Mucosa of descending colon (tissue), 3 donors: ENCODE measurements around the gene HSD17B1. TPM values are rescaled to one million over a fixed set of nuclear protein-coding genes. Genes with fewer than 3 reads are reported as not detected.
A peak's percentile ranks its signal among the peaks of the same experiment; 100 is the strongest.

Experiments used
- ATAC-seq: fragments of 200-7000 bp; cut with Tn5 transposase; one replicate; pipeline ENCODE4 v1.9.1; 2020; ENCODE audit warnings: mild to moderate bottlenecking, moderate library complexity
- DNase-seq, 3 donors: peaks; one replicate each; pipeline ENCODE4 v3.0.0-alpha.2; 2020
- H3K36me3 ChIP-seq: fragments of 200-600 bp; one replicate; pipeline ENCODE4 v1.8.0; 2021; ENCODE audit warnings: low read depth, mild to moderate bottlenecking
- H3K4me1 ChIP-seq: fragments of 200-600 bp; one replicate; pipeline ENCODE4 v1.8.0; 2021; ENCODE audit warnings: low read depth, mild to moderate bottlenecking
- H3K4me3 ChIP-seq: fragments of 200-600 bp; one replicate; pipeline ENCODE4 v1.8.0; 2021; ENCODE audit warnings: mild to moderate bottlenecking
- H3K9me3 ChIP-seq: fragments of 200-600 bp; one replicate; pipeline ENCODE4 v1.8.0; 2021; ENCODE audit warnings: mild to moderate bottlenecking
- intact Hi-C, 2 donors: fragments of 100-400 bp; cut with DNase I in 1 of 2; cut with micrococcal nuclease in 1 of 2; formaldehyde crosslinking; loops; one replicate each; pipeline versions ENCODE4 v1.11.0 to v1.11.1; 2022; cut with DNase I, micrococcal nuclease
- total RNA-seq, 3 donors: library from RNA; stranded (reverse); fragmentation: NEBNext Ultra II Directional in 2 of 3; extraction: Animal tissue kit (Norgen Biotek cat#: 25700) in 2 of 3; gene quantifications; one replicate each; pipeline versions ENCODE4 v1.2.1 to v1.2.4, GENCODE V29; 2021 to 2023
- TF ChIP-seq, protein P1 (sequence below): fragments of 200-600 bp; IDR thresholded peaks from one replicate; pipeline ENCODE4 v1.8.0; 2022; ENCODE audit warnings: antibody characterized with exemption, mild to moderate bottlenecking
- donor health status: DM: no; HTN: no; CAD: no; lungs with moderate emphysema.
- donor health status: DM: no; HTN: no; CAD: no.
- donor health status: DM: no; HTN: yes; CAD: no.

HSD17B1 gene
- total RNA-seq, 3 donors from 2014 or later: 1.5 to 2.5 (median 1.7) TPM

DNA sequence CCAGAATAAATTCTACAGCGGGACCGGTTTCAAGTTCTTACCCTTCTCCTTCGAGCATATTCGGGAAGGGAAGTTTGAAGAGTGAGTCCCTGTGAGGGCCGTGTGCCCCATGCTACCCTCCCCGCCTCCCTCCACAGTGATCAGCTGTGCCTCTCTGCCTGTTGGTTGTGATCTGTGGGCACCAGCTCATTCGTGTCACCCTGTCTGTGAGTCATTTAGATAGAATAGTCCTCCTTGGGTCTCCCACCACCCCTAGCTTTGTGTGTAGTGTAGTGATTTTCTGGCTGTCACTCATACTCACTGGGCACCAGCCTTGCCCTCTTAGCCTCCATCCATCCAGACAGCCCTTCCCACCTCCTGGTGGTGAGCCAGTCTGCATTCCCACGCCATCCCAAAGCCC, 31.7 kb upstream of the HSD17B1 start:
- intact Hi-C loops: no loop called here
- TF ChIP-seq, protein P1, sequence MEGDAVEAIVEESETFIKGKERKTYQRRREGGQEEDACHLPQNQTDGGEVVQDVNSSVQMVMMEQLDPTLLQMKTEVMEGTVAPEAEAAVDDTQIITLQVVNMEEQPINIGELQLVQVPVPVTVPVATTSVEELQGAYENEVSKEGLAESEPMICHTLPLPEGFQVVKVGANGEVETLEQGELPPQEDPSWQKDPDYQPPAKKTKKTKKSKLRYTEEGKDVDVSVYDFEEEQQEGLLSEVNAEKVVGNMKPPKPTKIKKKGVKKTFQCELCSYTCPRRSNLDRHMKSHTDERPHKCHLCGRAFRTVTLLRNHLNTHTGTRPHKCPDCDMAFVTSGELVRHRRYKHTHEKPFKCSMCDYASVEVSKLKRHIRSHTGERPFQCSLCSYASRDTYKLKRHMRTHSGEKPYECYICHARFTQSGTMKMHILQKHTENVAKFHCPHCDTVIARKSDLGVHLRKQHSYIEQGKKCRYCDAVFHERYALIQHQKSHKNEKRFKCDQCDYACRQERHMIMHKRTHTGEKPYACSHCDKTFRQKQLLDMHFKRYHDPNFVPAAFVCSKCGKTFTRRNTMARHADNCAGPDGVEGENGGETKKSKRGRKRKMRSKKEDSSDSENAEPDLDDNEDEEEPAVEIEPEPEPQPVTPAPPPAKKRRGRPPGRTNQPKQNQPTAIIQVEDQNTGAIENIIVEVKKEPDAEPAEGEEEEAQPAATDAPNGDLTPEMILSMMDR: no peak
- DNase-seq (peak in 1 of 3 donors; percentile 21), ATAC-seq (no peak)
- H3K4me3 ChIP-seq: no peak overlapping the region
- H3K4me1 ChIP-seq: peaks cover 50% of the 10 kb centered on the region
- H3K36me3 ChIP-seq: no peaks in the 10 kb centered on the region
- H3K9me3 ChIP-seq: no peaks in the 10 kb centered on the region

DNA sequence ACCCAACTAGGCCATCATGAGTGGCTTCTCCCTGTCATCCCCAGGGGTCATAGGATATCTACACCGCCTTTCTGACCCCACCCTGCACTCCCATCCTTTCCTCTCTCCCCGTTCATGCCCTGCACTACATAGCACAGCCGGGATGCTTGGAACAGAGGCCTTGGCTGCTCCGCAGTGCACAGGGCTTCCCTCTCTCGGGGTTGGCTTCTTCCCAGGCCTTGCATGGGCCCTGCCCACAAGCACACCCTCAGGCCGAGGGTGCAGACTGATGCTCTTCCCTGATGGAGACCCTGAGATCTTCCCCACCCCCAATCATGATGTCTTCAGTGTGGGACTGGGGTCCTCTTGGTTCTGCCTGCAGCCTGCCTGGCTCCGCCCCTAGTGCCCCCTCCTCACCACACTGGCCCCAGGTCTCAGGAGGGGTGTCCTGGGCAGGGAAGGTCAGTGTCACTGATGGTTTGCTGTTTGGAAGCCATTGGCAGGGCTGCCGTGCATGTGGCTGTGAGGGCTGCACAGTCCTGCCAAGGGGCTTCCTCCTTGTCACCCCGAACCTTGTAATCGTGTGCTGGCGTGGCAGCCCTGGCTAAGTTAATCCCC, 31.0 kb upstream of the HSD17B1 start:
- no peaks in the 10 kb centered on the region for H3K9me3 ChIP-seq
- no peak overlapping the region for H3K4me3 ChIP-seq
- DNase-seq (peak in 1 of 3 donors; percentile 46), ATAC-seq (no peak)
- no peaks in the 10 kb centered on the region for H3K36me3 ChIP-seq
- intact Hi-C loops: no loop called here
- peaks cover 50% of the 10 kb centered on the region for H3K4me1 ChIP-seq
- TF ChIP-seq, protein P1: no peak

DNA sequence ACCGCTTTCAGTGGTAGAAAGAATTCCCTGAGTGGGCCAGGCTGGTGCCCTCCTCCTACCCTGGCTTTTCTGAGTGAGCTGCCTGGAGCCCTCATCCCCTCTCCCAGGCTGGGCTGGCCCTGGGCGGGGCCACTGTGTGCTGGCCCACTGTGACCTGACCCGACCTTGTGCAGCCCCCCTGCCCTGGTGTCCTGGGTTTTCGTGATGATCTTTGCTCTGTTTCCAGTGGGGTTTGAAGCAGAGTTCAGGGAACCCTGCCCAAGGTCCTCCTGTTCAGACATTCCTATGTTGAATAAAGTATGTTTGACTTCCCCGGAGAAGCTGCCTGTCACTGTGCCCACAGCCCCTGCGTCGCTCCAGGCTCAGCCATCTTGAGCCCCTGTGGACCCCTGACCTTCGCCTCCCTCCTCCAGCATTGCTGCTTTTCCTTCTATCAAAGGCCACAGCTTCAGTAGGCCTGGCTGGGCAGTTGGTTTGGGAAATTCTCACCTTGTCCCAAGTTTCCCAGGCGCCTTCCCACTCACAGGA, 30.4 kb upstream of the HSD17B1 start:
- DNase-seq (peak in 1 of 3 donors; percentile 30), ATAC-seq (no peak)
- Histone ChIP-seq H3K36me3 (no peaks in the 10 kb centered on the region), H3K4me3 (no peak overlapping the region), H3K4me1 (peaks cover 48% of the 10 kb centered on the region), H3K9me3 (no peaks in the 10 kb centered on the region)
- intact Hi-C loops: no loop called here
- TF ChIP-seq, protein P1: no peak

DNA sequence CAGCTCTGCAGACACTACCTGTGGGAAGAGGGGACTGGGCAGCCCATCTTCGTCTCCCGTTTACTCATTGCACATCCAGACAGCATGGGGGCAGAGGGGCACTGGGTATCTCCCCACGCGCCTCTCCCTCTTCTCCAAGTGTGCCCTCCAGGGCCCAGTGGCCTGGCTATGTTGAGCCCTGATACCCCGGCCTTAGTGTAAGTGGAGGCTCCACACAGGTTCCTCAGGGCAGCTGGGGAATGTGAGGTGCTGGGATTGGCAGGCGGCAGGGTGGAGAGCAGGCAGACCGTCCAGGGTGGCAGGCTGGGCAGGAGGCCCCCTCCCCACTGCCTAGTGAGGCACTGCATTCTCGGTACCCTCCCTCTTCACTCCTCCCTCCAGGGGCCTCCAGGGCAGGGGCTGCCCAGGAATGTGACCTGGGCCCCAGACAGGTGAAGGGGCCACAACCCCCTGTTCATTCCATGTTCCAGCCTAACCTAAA, 29.9 kb upstream of the HSD17B1 start:
- no peak overlapping the region for H3K4me3 ChIP-seq
- H3K9me3 ChIP-seq: no peaks in the 10 kb centered on the region
- DNase-seq (peak in 1 of 3 donors; percentile 21), ATAC-seq (no peak)
- TF ChIP-seq, protein P1: no peak
- intact Hi-C loops: no loop called here
- peaks cover 42% of the 10 kb centered on the region for H3K4me1 ChIP-seq
- H3K36me3 ChIP-seq: no peaks in the 10 kb centered on the region

DNA sequence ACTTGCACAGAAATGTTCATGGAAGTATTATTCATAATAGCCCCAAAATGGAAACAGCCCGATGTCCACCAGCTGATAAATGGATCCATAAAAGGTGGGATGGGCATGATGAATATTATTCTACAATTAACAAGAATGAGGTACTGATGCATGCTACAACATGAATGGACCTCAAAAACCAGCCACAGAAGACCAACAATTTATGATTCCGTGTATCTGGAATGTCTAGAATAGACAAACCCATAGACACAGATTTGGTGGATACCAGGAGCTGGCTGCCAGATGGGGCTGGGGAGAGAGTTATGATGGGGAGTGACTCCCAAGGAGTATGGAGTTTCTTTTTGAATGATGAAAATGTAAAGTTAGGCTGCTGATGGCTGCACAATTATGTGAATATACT, 27.5 kb upstream of the HSD17B1 start:
- H3K9me3 ChIP-seq: no peaks in the 10 kb centered on the region
- no peak overlapping the region for H3K4me3 ChIP-seq
- H3K36me3 ChIP-seq: no peaks in the 10 kb centered on the region
- no peak for ATAC-seq
- peaks cover 22% of the 10 kb centered on the region for H3K4me1 ChIP-seq
- intact Hi-C loops: no loop called here
- TF ChIP-seq, protein P1: no peak
- peak in 1 of 3 donors; percentile 3 for DNase-seq
